ENCODE results near the gene ADGRA3. TPM values are rescaled to one million over a fixed set of nuclear protein-coding genes. Genes with fewer than 3 reads are reported as not detected.

The ADGRA3 gene
- total RNA-seq = 10 to 100 TPM; 17.6 to 20.6 TPM
- 10 to 100 TPM; 61.9 to 67.1 (median 64.1) TPM for polyA plus RNA-seq (ENCODE audit: insufficient read length in 6 of 6)
- long read RNA-seq, donor 1, full-length matches to known transcripts = 11 of 11 reads
- long read RNA-seq, donor 1, partial matches to known transcripts = 0 of 11 reads
- long read RNA-seq, donor 1, other reads (novel, unspliced or antisense) = 0 of 11 reads
- long read RNA-seq, donor 2, full-length matches to known transcripts = 12 of 18 reads
- long read RNA-seq, donor 2, partial matches to known transcripts = 6 of 18 reads
- long read RNA-seq, donor 2, other reads (novel, unspliced or antisense) = 0 of 18 reads
- long read RNA-seq, donor 3, full-length matches to known transcripts = 6 of 6 reads
- long read RNA-seq, donor 3, partial matches to known transcripts = 0 of 6 reads
- long read RNA-seq, donor 3, other reads (novel, unspliced or antisense) = 0 of 6 reads
- long read RNA-seq, donor 4, partial matches to known transcripts = 0 of 1 reads
- long read RNA-seq, donor 4, other reads (novel, unspliced or antisense) = 1 of 1 reads
- long read RNA-seq, donor 5, full-length matches to known transcripts = 8 of 8 reads
- long read RNA-seq, donor 5, partial matches to known transcripts = 0 of 8 reads
- long read RNA-seq, donor 5, other reads (novel, unspliced or antisense) = 0 of 8 reads
- long read RNA-seq, donor 6, full-length matches to known transcripts = 7 of 7 reads
- long read RNA-seq, donor 6, partial matches to known transcripts = 0 of 7 reads
- long read RNA-seq, donor 6, other reads (novel, unspliced or antisense) = 0 of 7 reads
- long read RNA-seq, donor 7, full-length matches to known transcripts = 5 of 5 reads
- long read RNA-seq, donor 7, partial matches to known transcripts = 0 of 5 reads
- long read RNA-seq, donor 7, other reads (novel, unspliced or antisense) = 0 of 5 reads
- long read RNA-seq, donor 8, full-length matches to known transcripts = 7 of 7 reads
- long read RNA-seq, donor 8, partial matches to known transcripts = 0 of 7 reads
- long read RNA-seq, donor 8, other reads (novel, unspliced or antisense) = 0 of 7 reads
- long read RNA-seq, donor 9 = 0 reads
- long read RNA-seq, donor 10 = 0 reads
- long read RNA-seq, donor 11, full-length matches to known transcripts = 4 of 4 reads
- long read RNA-seq, donor 11, partial matches to known transcripts = 0 of 4 reads
- long read RNA-seq, donor 11, other reads (novel, unspliced or antisense) = 0 of 4 reads
- long read RNA-seq, donor 12, full-length matches to known transcripts = 9 of 9 reads
- long read RNA-seq, donor 12, partial matches to known transcripts = 0 of 9 reads
- long read RNA-seq, donor 12, other reads (novel, unspliced or antisense) = 0 of 9 reads

DNA sequence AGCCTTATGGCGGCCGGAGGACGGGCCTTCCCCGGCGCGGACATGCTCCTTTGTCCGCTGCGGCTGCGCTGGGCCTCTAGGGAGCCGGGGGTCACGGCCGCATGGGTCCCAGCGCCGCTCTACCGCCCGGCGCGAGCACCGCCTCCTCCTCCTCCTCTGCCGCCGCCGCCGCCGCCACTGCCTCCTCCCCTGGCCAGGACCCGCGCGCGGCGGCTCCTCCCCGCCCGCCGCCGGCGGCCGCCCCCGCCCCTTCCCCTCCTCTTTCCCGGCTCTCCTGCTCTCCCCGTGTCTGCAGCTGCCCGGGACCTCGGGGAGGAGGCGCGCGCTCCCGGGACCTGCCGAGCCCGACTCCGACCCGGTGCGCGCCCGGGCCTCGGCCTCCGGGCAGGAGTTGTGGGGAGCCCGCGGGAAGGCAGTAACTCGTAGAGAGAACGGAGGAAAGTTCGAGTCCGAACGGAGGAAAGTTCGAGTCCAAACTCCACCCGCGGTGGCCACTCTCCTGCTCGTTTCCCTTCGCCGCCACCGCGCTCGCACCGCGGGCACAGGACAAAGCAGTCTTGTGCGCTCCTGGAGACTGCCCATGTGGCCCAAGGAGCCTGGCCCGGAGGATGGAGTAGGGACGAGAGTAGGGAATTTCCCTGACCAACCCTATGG is at the start of gene ADGRA3:
ADGRA3 (minus strand) TSS at position 179 of the 654 bp plus-strand sequence. CDS start 282 bp downstream, outside the sequence.
- peak within 1 kb of the TSS; percentile 69 to 81 for H3K27ac ChIP-seq
- H3K27me3 ChIP-seq = peaks cover 0 to 30% of the 10 kb centered on the region in 2 donors
- no peaks in the 10 kb centered on the region for H3K36me3 ChIP-seq
- H3K4me3 ChIP-seq = peak within 1 kb of the TSS; percentile 46 to 54
- DNase-seq = peak; percentile 67 to 91 (median 74)
- no peak for TF ChIP-seq CTCF (IDR thresholded peaks at IDR 0.05)
- H3K4me1 ChIP-seq = peaks cover 4 to 13% of the 10 kb centered on the region in 2 donors
- H3K9me3 ChIP-seq = no peaks in the 10 kb centered on the region
- intact Hi-C loops (cut with DNase I) = no loop called here
- peak; percentile 90 for ATAC-seq

GRCh38 chr4:22556495-22556894 is 40.6 kb upstream of the ADGRA3 start:
- TF ChIP-seq CTCF (IDR thresholded peaks at IDR 0.05) = no peak
- DNase-seq = no peak
- Histone ChIP-seq H3K36me3 (no peaks in the 10 kb centered on the region), H3K4me1 (no peaks in the 10 kb centered on the region), H3K27me3 (no peaks in the 10 kb centered on the region), H3K4me3 (no peak overlapping the region), H3K9me3 (no peaks in the 10 kb centered on the region), H3K27ac (no peak overlapping the region)
- intact Hi-C loops (cut with DNase I) = no loop called here
- no peak for ATAC-seq

DNA sequence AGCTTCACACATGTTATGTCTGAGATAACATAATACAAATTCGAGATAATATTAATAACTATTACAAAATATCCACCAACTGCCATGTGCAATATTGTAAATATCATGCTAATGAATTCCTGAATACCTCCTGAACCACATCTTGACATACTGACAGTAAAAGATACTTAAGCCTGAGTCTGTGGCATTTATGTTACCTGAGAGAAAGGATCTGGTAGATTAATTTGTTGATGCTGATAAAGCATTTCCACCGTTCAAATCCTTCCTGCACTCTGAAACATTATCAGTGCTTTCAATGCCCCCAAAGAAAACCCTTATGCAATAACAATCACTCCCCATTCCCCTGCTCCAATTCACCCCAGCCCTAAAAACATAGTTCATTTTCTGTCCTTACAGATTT is 38.8 kb upstream of the ADGRA3 start:
- Histone ChIP-seq H3K4me3 (no peak overlapping the region), H3K27me3 (no peaks in the 10 kb centered on the region), H3K9me3 (no peaks in the 10 kb centered on the region), H3K4me1 (no peaks in the 10 kb centered on the region), H3K27ac (no peak overlapping the region), H3K36me3 (no peaks in the 10 kb centered on the region)
- TF ChIP-seq CTCF (IDR thresholded peaks at IDR 0.05) = no peak
- DNase-seq = no peak
- ATAC-seq = no peak
- intact Hi-C loops (cut with DNase I) = no loop called here

GRCh38 chr4:22553560-22553959 is 37.7 kb upstream of the ADGRA3 start:
- TF ChIP-seq CTCF (IDR thresholded peaks at IDR 0.05) = no peak
- H3K4me1 ChIP-seq = no peaks in the 10 kb centered on the region
- intact Hi-C loops (cut with DNase I) = no loop called here
- no peaks in the 10 kb centered on the region for H3K9me3 ChIP-seq
- no peak for ATAC-seq
- H3K27me3 ChIP-seq = no peaks in the 10 kb centered on the region
- H3K27ac ChIP-seq = no peak overlapping the region
- no peak for DNase-seq
- no peaks in the 10 kb centered on the region for H3K36me3 ChIP-seq
- H3K4me3 ChIP-seq = no peak overlapping the region

All from left lung (tissue), 14 donors.